T follicular helper cell (primary cell): ENCODE results near the gene LRRC61.
"Not testable (repeated sequence)": the region's sequence is repeated elsewhere in the genome, so short reads cannot be mapped to it uniquely, and the experiment has no call there.

Experiments used
- DNase-seq: peaks from one replicate; pipeline ENCODE4 v3.0.0-alpha.2; 2020; ENCODE audit warnings: low read depth

The LRRC61 gene

GRCh38 chr7:150383710-150384397 lies 60.7 kb downstream of the LRRC61 start:
- DNase-seq = no peak

- DNase-seq = no peak
These were observed 61.5 kb downstream of the LRRC61 start for GRCh38 chr7:150384406-150385301.

- DNase-seq = no peak
These were observed 62.2 kb downstream of the LRRC61 start for GRCh38 chr7:150385302-150385723.

- DNase-seq = not testable (repeated sequence)
These were observed 62.7 kb downstream of the LRRC61 start for GRCh38 chr7:150385884-150386283.
